Upper lobe of right lung (tissue), 1 donor: ENCODE measurements around the gene ARVCF. TPM values are rescaled to one million over a fixed set of nuclear protein-coding genes. Genes with fewer than 3 reads are reported as not detected.
A peak's percentile ranks its signal among the peaks of the same experiment; 100 is the strongest.

Source experiments
- ATAC-seq: fragments of 200-7000 bp; cut with Tn5 transposase; one replicate; pipeline ENCODE4 v1.9.1; 2020; ENCODE audit warnings: mild to moderate bottlenecking, moderate library complexity
- DNase-seq: peaks from one replicate; pipeline ENCODE4 v3.0.0-alpha.2; 2020
- H3K27ac ChIP-seq: fragments of 200-600 bp; one replicate; pipeline ENCODE4 v1.8.0; 2022
- H3K27me3 ChIP-seq: fragments of 200-600 bp; one replicate; pipeline ENCODE4 v1.8.0; 2022; ENCODE audit warnings: mild to moderate bottlenecking
- H3K36me3 ChIP-seq: fragments of 200-600 bp; one replicate; pipeline ENCODE4 v1.8.0; 2022
- H3K4me1 ChIP-seq: fragments of 200-600 bp; one replicate; pipeline ENCODE4 v1.8.0; 2022
- H3K4me3 ChIP-seq: fragments of 200-600 bp; one replicate; pipeline ENCODE4 v1.8.0; 2022; ENCODE audit warnings: mild to moderate bottlenecking
- H3K9me3 ChIP-seq: fragments of 200-600 bp; one replicate; pipeline ENCODE4 v1.8.0; 2022
- CTCF ChIP-seq: fragments of 200-600 bp; IDR thresholded peaks from one replicate; pipeline ENCODE4 v1.8.0; 2022; ENCODE audit warnings: antibody characterized with exemption
- intact Hi-C: fragments of 100-400 bp; cut with DNase I; formaldehyde crosslinking; loops from one replicate; pipeline ENCODE4 v1.11.0; 2022
- total RNA-seq: library from RNA; stranded (reverse); fragmentation: NEBNext Ultra II Directional; extraction: Animal tissue kit (Norgen Biotek cat#: 25700); gene quantifications from one replicate; pipeline ENCODE4 v1.2.1, GENCODE V29; 2021
- donor health status: DM: no; HTN: yes; CAD: no; lungs with severe emphysema.

Gene ARVCF
- total RNA-seq, 1 donor from 2014 or later = 25.4 TPM

GRCh38 chr22:20036084-20036482 lies 19.5 kb upstream of the ARVCF start:
- Histone ChIP-seq H3K9me3 (no peaks in the 10 kb centered on the region), H3K27ac (no peak overlapping the region), H3K27me3 (no peaks in the 10 kb centered on the region), H3K4me1 (peaks cover 10% of the 10 kb centered on the region), H3K36me3 (peaks cover 41% of the 10 kb centered on the region), H3K4me3 (no peak overlapping the region)
- DNase-seq = no peak
- TF ChIP-seq CTCF = no peak
- intact Hi-C loops = no loop called here
- ATAC-seq = no peak

DNA sequence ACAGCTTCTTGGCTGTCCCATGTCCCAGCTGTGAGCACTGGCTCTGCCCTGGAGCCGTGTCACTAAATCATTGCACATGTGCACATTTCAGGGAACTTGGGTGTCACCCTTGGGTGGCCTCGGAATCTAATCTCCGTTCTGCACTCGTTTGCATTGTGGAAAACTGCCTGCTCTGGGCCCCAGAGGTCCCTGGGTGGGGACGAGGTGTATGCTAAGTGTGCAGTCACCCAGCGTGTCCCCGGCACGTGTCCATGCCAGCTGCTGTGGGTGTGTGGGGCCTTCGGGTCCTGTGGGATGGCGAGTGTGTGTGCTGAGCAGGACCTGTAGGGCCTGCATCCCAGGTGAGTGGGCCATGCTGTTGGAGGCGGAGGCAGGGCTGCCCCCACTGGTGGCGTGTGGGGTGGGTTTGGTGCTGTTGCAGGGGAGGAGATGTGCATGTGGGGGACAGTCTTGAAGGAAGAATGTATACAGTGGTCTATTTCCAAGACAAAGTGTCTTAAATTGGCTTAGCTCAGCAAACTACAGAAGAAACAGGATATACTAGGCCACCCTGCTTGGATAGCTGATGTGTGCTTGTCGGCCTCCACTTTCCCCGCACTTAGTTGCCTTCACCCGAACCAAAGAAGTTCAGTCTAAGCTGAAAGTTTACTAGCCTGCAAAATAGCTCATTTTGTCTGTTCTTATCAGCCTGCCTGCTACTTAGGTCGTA lies 18.9 kb upstream of the ARVCF start:
- Histone ChIP-seq H3K4me3 (no peak overlapping the region), H3K9me3 (no peaks in the 10 kb centered on the region), H3K27ac (no peak overlapping the region), H3K36me3 (peaks cover 36% of the 10 kb centered on the region), H3K27me3 (no peaks in the 10 kb centered on the region), H3K4me1 (peaks cover 10% of the 10 kb centered on the region)
- ATAC-seq (no peak), DNase-seq (no peak)
- intact Hi-C loops = no loop called here
- no peak for TF ChIP-seq CTCF

DNA sequence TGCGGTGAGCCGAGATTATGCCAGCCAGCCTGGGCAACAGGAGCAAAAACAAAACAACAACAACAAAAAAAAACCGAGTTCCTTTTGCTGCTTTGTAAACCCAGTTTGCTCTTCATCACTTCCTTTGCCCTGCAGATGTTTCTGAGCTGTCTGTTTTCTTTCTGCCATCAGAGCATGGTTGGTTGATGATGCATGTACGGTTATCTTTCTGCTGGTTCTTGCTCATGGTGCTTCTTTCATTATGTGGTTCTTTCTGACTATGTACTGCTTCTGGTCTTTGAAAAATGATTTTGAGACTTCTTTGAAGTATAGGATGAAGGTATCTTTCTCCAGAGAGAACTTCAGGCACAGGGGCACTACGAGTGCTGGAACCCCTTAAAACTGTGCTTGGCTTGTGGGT lies 17.5 kb upstream of the ARVCF start:
- Histone ChIP-seq H3K9me3 (no peaks in the 10 kb centered on the region), H3K27ac (no peak overlapping the region), H3K27me3 (no peaks in the 10 kb centered on the region), H3K36me3 (peaks cover 32% of the 10 kb centered on the region), H3K4me3 (no peak overlapping the region), H3K4me1 (peaks cover 10% of the 10 kb centered on the region)
- intact Hi-C loops = no loop called here
- DNase-seq (no peak), ATAC-seq (no peak)
- TF ChIP-seq CTCF = no peak

DNA sequence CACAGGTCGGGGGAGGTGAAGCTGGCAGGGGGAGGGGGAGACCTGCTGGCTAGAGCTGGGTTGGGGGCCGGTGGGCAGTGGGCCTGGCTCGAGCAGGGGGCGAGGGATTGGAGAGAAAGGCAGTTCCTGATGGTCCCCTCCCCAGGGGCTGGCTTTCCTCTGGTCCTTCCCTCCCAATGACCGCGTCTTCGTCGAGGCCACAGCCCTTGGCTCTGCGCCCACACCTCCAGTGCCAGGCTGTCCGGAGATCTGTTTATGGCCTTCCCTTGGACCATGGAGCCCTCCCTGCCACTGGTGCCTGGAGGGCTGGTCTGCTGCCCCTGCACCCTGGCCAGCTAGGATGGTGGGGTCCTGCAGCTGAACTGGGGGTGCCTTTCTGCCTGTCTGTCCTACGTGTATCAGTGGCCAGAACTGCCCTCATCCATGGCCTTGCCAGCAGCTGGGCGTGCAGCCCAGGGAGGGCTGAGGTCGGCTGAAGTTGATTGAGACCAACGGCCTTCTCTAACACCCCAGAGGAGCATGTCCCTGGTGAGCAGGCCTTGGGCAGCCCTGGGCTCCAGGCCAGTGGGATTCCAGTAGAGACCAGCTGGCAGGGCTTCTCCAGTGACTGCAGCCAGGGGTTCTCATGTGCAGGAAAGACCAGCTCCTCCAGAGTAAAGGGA lies 16.6 kb upstream of the ARVCF start:
- intact Hi-C loops = no loop called here
- no peak for DNase-seq
- H3K27ac ChIP-seq = no peak overlapping the region
- no peak for TF ChIP-seq CTCF
- H3K4me3 ChIP-seq = no peak overlapping the region
- peaks cover 10% of the 10 kb centered on the region for H3K4me1 ChIP-seq
- ATAC-seq = no peak
- H3K9me3 ChIP-seq = no peaks in the 10 kb centered on the region
- H3K27me3 ChIP-seq = no peaks in the 10 kb centered on the region
- peaks cover 23% of the 10 kb centered on the region for H3K36me3 ChIP-seq

DNA sequence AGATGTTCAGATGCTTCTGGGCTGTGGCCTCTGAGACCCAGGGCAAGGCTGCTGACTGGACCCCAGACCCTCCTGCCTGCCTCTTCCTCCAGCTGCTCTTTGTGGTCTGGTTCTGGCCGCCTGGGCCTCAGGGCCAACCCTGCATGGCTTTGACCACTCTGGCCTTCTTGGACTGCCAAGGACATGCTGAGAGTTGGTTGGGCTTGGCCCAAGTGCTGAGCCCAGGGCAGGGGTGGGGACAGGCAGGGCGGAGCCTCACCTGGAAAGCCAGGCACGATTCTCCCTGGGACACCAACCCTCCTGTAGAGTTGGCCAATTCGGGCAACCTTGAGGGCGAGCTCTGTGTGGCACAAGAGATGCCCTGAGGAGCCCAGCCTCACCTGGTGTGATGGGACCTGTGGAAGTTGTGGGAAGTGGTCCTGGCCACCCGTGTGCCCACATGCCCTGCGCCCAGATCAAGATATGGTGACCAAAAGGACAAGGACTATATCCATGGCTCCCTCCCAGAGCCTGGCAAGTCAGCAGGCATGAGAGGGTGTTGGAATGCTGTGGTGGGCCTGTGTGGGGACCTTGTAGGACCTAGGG lies 15.9 kb upstream of the ARVCF start:
- intact Hi-C loops = no loop called here
- Histone ChIP-seq H3K27ac (no peak overlapping the region), H3K4me1 (peaks cover 10% of the 10 kb centered on the region)

More for the DNA sequence above, 15.9 kb upstream of the ARVCF start:
- ATAC-seq = peak; percentile 45
- H3K36me3 ChIP-seq = peaks cover 16% of the 10 kb centered on the region
- TF ChIP-seq CTCF = no peak
- no peaks in the 10 kb centered on the region for H3K9me3 ChIP-seq
- H3K4me3 ChIP-seq = no peak overlapping the region
- no peaks in the 10 kb centered on the region for H3K27me3 ChIP-seq
- DNase-seq = no peak
